HG03354 (cell line): ENCODE data around the gene CAMSAP1.
"Not testable (repeated sequence)": the region's sequence is repeated elsewhere in the genome, so short reads cannot be mapped to it uniquely, and the experiment has no call there.

Experiments used
- ATAC-seq: cut with Tn5 transposase; IDR thresholded peaks from one replicate; pipeline ENCODE4 v1.9.1; 2021; ENCODE audit warnings: mild to moderate bottlenecking; ENCODE audit not compliant: unreplicated experiment, poor library complexity, severe bottlenecking

Gene CAMSAP1

GRCh38 chr9:135943604-135944003, 36.3 kb upstream of the CAMSAP1 start:
- ATAC-seq = not testable (repeated sequence)

GRCh38 chr9:135941288-135941995, 34.1 kb upstream of the CAMSAP1 start:
- no peak for ATAC-seq

- no peak for ATAC-seq
These were observed 32.3 kb upstream of the CAMSAP1 start for GRCh38 chr9:135939351-135940265.

GRCh38 chr9:135937521-135938489, 30.5 kb upstream of the CAMSAP1 start:
- no peak for ATAC-seq

- no peak for ATAC-seq
These were observed 25.8 kb upstream of the CAMSAP1 start for GRCh38 chr9:135933114-135933513.

GRCh38 chr9:135932656-135933055, 25.3 kb upstream of the CAMSAP1 start:
- ATAC-seq = no peak

- no peak for ATAC-seq
These were observed 24.0 kb upstream of the CAMSAP1 start for GRCh38 chr9:135931349-135931820.

GRCh38 chr9:135930446-135931345, 23.4 kb upstream of the CAMSAP1 start:
- ATAC-seq = no peak

- ATAC-seq = no peak
These were observed 22.5 kb upstream of the CAMSAP1 start for GRCh38 chr9:135929656-135930445.

GRCh38 chr9:135928731-135929655, 21.6 kb upstream of the CAMSAP1 start:
- ATAC-seq = no peak

GRCh38 chr9:135928074-135928730, 20.9 kb upstream of the CAMSAP1 start:
- ATAC-seq = no peak

GRCh38 chr9:135927195-135928013, 20.1 kb upstream of the CAMSAP1 start:
- no peak for ATAC-seq

- ATAC-seq = no peak
These were observed 19.3 kb upstream of the CAMSAP1 start for GRCh38 chr9:135926402-135927194.

GRCh38 chr9:135925496-135926133, 18.3 kb upstream of the CAMSAP1 start:
- no peak for ATAC-seq
